Measurements from ENCODE around the gene CPNE7. TPM values are rescaled to one million over a fixed set of nuclear protein-coding genes. Genes with fewer than 3 reads are reported as not detected.
A peak's percentile ranks its signal among the peaks of the same experiment; 100 is the strongest.

CPNE7 gene
- total and polyA plus RNA-seq, 2 of the 8 experiments (the other 6 are each of a cell fraction or from before 2014, with no cell fraction given) = 10.0 to 23.7 TPM

- peak within 1 kb of the TSS; percentile 3 for H4K91ac ChIP-seq (replicated peaks; ENCODE audit: insufficient read length, low read length)
- no peaks in the 10 kb centered on the region for H3K79me2 ChIP-seq (ENCODE audit: control insufficient read depth in 1 of 2, insufficient read depth in 2 of 2, low read length in 2 of 2)
- H3K18ac ChIP-seq (ENCODE audit: extremely low read depth, low read length) = no peak within 1 kb of the TSS; the same call in 1 of the 2 replicates
- DNase-seq (ENCODE audit: low read depth in 1 of 2, low spot score in 2 of 2) (peak in 1 of 2 experiments; percentile 61), FAIRE-seq (no peak)
- H2BK12ac ChIP-seq (ENCODE audit: low read depth, low read length) = peak within 1 kb of the TSS; percentile 75; the same call in 1 of the 2 replicates
- WGBS, 2 experiments (ENCODE audit: extremely low coverage in 1 of 2, insufficient coverage in 1 of 2, insufficient read length in 1 of 2, insufficient replicate concordance in 2 of 2, low coverage in 1 of 2, low lambda C conversion rate in 2 of 2, missing lambda C conversion rate in 1 of 2) = 85% methylated on average over 17 of the region's 19 CpGs; no CpG with 5 or more reads in 1 of the 2 experiments
- H3K79me1 ChIP-seq (ENCODE audit: low read depth, low read length) = no peaks in the 10 kb centered on the region; the same call in 1 of the 2 replicates
- H4K8ac ChIP-seq (ENCODE audit: extremely low read depth, insufficient read depth, low read length) = peak within 1 kb of the TSS; percentile 57
- no peak within 1 kb of the TSS for H2BK120ac ChIP-seq (replicated peaks; ENCODE audit: low read depth, low read length)
- H3K27me3 ChIP-seq (replicated peaks in 1 of 4; ENCODE audit: control insufficient read depth in 3 of 4, extremely low read depth in 1 of 4, insufficient read depth in 3 of 4, low read length in 3 of 4) = no peaks in the 10 kb centered on the region; a peak in 2 of 7 replicates
- peak within 1 kb of the TSS; percentile 69 for H3K4ac ChIP-seq (replicated peaks; ENCODE audit: insufficient read length, low read depth, low read length)
- ChIA-PET POLR2A (ENCODE audit: partially characterized antibody) (interaction anchor here (0.9 to 3.2 kb wide), 6 partner anchors 10 to 324 kb away, joined by 3 to 10 read pairs (median 5); no protein-coding TSS in a partner anchor), CTCF (ENCODE audit: partially characterized antibody) (interaction anchor here (0.6 to 5.1 kb wide), 8 partner anchors 12 to 55 kb away, joined by 3 to 56 read pairs (median 23); no protein-coding TSS in a partner anchor)
- no peaks in the 10 kb centered on the region for H3K23me2 ChIP-seq (ENCODE audit: low read depth, low read length)
- H4K20me1 ChIP-seq (replicated peaks in 1 of 2; ENCODE audit: control insufficient read depth in 1 of 2, insufficient read depth in 2 of 2, low read length in 2 of 2) = no peaks in the 10 kb centered on the region
- H3K14ac ChIP-seq (ENCODE audit: insufficient read length) = no peak within 1 kb of the TSS
- no peak within 1 kb of the TSS for H2AK5ac ChIP-seq (ENCODE audit: low read depth, low read length)
- no peak within 1 kb of the TSS for H2BK15ac ChIP-seq (ENCODE audit: low read length)
- no peaks in the 10 kb centered on the region for H3K9me3 ChIP-seq (ENCODE audit: insufficient read depth in 2 of 2, low read depth in 1 of 2, low read length in 1 of 2)
- TF ChIP-seq BCL11A (IDR thresholded peaks at IDR 0.05; ENCODE audit: low read depth in 2 of 2, low read length in 2 of 2) (no peak), SUZ12 (IDR thresholded peaks at IDR 0.05; ENCODE audit: low read length) (no peak), GTF2F1 (IDR thresholded peaks at IDR 0.05; ENCODE audit: borderline replicate concordance, low read depth, low read length) (no peak), POLR2A (IDR thresholded peaks at IDR 0.05; ENCODE audit: control extremely low read depth in 1 of 2, low read depth in 2 of 2, low read length in 2 of 2) (no peak), EGR1 (IDR thresholded peaks at IDR 0.05; ENCODE audit: borderline replicate concordance, low read depth, low read length) (0 out of 2 replicates have a peak, but pooled peaks have one; percentile 14)
- H3K27ac ChIP-seq (ENCODE audit: low read depth, low read length) = no peak within 1 kb of the TSS
- no peak within 1 kb of the TSS for H2BK5ac ChIP-seq (ENCODE audit: low read depth, low read length)
- H3K4me3 ChIP-seq (ENCODE audit: extremely low read depth in 1 of 4, insufficient read depth in 2 of 4, low read depth in 3 of 4, low read length in 4 of 4) = no peak within 1 kb of the TSS
- H3K23ac ChIP-seq (ENCODE audit: insufficient read length) = no peak within 1 kb of the TSS
- peak within 1 kb of the TSS; percentile 19; the same call in 1 of the 2 replicates for H2AFZ ChIP-seq (ENCODE audit: low read length)
- H3K4me2 ChIP-seq (ENCODE audit: insufficient read depth in 1 of 2, low read depth in 2 of 2, low read length in 2 of 2) = no peak within 1 kb of the TSS
- no peak within 1 kb of the TSS for H4K5ac ChIP-seq (ENCODE audit: insufficient read length, low read depth, low read length)
- H2BK20ac ChIP-seq (ENCODE audit: low read length) = no peak within 1 kb of the TSS
- no peaks in the 10 kb centered on the region for H3K36me3 ChIP-seq (ENCODE audit: control insufficient read depth in 2 of 4, insufficient read depth in 4 of 4, low read length in 3 of 4)
- H3K4me1 ChIP-seq (replicated peaks in 1 of 4; ENCODE audit: control insufficient read depth in 3 of 4, insufficient read depth in 4 of 4, low read length in 3 of 4) = peaks cover 0 to 7% (median 2%) of the 10 kb centered on the region in 4 experiments; a peak in 3 of 7 replicates
- no peak within 1 kb of the TSS; a peak in 1 of 7 replicates for H3K9ac ChIP-seq (replicated peaks in 1 of 4; ENCODE audit: extremely low read depth in 1 of 4, low read depth in 3 of 4, low read length in 3 of 4)
- peak within 1 kb of the TSS; percentile 53 for H3K56ac ChIP-seq (replicated peaks; ENCODE audit: insufficient read length, low read depth, low read length)
Measured at GRCh38 chr16:89613231-89613953, 37.8 kb downstream of the CPNE7 start, which contains the start of gene DPEP1. DPEP1 (plus strand) TSS chr16:89613642; CDS start chr16:89630411, 16,769 bp downstream.

All from H1 (cell line).